Tibial artery (tissue), 4 donors: ENCODE results near the gene SYT13.

ENCODE experiments used
- DNase-seq, 2 donors: peaks; one replicate each; pipeline ENCODE4 v3.0.0-alpha.2; 2019
- H3K27ac ChIP-seq, 2 donors: fragments of 200-600 bp; sonication (generic) in 1 of 2; 1 replicate in 1 of 2; 2 replicates in 1 of 2; pipeline ENCODE4 v1.5.1; 2018 to 2019; ENCODE audit warnings: mild to moderate bottlenecking in 1 of 2
- H3K27me3 ChIP-seq, 2 donors: fragments of 200-600 bp; sonication (generic) in 1 of 2; one replicate each; pipeline versions ENCODE4 v1.5.1 to v1.6.0; 2016 to 2019
- H3K36me3 ChIP-seq, 3 donors: fragments of 200-600 bp; sonication (generic) in 2 of 3; one replicate each; pipeline ENCODE4 v1.5.1; 2016 to 2019; ENCODE audit warnings: mild to moderate bottlenecking in 2 of 3
- H3K4me1 ChIP-seq, 4 donors: fragments of 200-600 bp; sonication (generic) in 2 of 4; 1 replicate in 3 of 4; 2 replicates in 1 of 4; pipeline ENCODE4 v1.5.1; 2016 to 2019
- H3K4me3 ChIP-seq, 2 donors: fragments of 200-600 bp; sonication (generic) in 1 of 2; 1 replicate in 1 of 2; 2 replicates in 1 of 2; pipeline ENCODE4 v1.5.1; 2018 to 2019; ENCODE audit warnings: mild to moderate bottlenecking in 2 of 2
- H3K9me3 ChIP-seq, 3 donors: fragments of 200-600 bp; sonication (generic) in 1 of 3; one replicate each; pipeline ENCODE4 v1.5.1; 2016 to 2019
- intact Hi-C: fragments of 100-400 bp; cut with DNase I; formaldehyde crosslinking; loops from one replicate; pipeline ENCODE4 v1.15.0; 2023; ENCODE audit warnings: low total_unique reads
- TF ChIP-seq, protein P1 (sequence below), 2 experiments: fragments of 200-600 bp in 1 of 2; fragments of 450-650 bp in 1 of 2; IDR thresholded peaks; one replicate each; pipeline ENCODE4 v1.5.1; 2017 to 2019; ENCODE audit warnings: antibody characterized with exemption in 2 of 2, mild to moderate bottlenecking in 1 of 2, moderate library complexity in 1 of 2

SYT13 gene

DNA sequence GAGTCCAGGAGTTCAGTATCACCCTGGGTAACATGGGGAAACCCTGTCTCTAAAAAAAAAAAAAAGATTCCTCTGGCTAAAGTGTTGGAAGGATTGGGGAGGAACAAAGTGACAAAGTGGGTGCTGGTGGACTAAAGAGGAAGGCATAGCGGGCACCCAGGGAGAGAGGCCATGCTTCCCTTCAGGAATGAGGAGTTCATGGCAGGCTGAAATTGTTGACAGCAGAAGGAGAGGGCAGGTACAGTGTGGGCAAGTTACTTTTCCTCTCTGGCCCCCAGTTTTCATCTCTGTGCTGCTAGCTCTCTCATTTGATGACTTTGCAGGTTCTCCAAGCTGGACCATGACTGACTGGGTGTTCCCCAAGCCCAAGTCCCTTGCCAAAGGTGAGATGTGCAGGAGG lies 4.4 kb upstream of the SYT13 start:
- Histone ChIP-seq H3K4me1 (peaks cover 0 to 9% (median 7%) of the 10 kb centered on the region in 4 donors), H3K36me3 (no peaks in the 10 kb centered on the region), H3K9me3 (peaks cover 0 to 11% (median 10%) of the 10 kb centered on the region in 3 donors), H3K27me3 (peaks cover 3 to 59% of the 10 kb centered on the region in 2 donors), H3K4me3 (no peak overlapping the region), H3K27ac (no peak overlapping the region)
- intact Hi-C loops, result no loop called here
- TF ChIP-seq, protein P1, sequence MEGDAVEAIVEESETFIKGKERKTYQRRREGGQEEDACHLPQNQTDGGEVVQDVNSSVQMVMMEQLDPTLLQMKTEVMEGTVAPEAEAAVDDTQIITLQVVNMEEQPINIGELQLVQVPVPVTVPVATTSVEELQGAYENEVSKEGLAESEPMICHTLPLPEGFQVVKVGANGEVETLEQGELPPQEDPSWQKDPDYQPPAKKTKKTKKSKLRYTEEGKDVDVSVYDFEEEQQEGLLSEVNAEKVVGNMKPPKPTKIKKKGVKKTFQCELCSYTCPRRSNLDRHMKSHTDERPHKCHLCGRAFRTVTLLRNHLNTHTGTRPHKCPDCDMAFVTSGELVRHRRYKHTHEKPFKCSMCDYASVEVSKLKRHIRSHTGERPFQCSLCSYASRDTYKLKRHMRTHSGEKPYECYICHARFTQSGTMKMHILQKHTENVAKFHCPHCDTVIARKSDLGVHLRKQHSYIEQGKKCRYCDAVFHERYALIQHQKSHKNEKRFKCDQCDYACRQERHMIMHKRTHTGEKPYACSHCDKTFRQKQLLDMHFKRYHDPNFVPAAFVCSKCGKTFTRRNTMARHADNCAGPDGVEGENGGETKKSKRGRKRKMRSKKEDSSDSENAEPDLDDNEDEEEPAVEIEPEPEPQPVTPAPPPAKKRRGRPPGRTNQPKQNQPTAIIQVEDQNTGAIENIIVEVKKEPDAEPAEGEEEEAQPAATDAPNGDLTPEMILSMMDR (IDR thresholded peaks at IDR 0.05), result no peak
- DNase-seq, result no peak

DNA sequence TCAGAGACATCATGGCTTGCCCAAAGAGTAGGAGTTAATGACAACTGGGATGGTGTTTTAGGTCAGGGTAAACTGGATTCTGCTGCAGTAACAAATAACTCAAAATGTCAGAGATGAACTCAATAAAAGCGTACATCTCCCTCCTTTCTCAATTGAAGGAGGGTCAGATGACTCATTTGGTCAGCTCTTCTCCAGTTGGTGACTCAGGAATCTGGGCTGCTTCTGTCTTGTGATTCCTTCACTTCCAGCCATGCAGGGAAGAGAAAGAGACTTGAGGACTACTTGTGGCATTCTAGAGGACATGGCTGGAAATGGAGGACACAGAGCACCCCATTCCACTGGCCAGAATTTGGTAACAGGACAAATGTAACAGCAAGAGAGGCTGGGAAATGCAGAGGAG lies 3.2 kb upstream of the SYT13 start:
- peaks cover 0 to 10% (median 7%) of the 10 kb centered on the region in 4 donors for H3K4me1 ChIP-seq
- intact Hi-C loops, result no loop called here
- no peak for DNase-seq
- no peak overlapping the region for H3K27ac ChIP-seq
- H3K9me3 ChIP-seq, result peaks cover 0 to 11% (median 10%) of the 10 kb centered on the region in 3 donors
- TF ChIP-seq, protein P1 (IDR thresholded peaks at IDR 0.05), result no peak
- H3K4me3 ChIP-seq, result no peak overlapping the region
- no peaks in the 10 kb centered on the region for H3K36me3 ChIP-seq
- peaks cover 3 to 71% of the 10 kb centered on the region in 2 donors for H3K27me3 ChIP-seq

DNA sequence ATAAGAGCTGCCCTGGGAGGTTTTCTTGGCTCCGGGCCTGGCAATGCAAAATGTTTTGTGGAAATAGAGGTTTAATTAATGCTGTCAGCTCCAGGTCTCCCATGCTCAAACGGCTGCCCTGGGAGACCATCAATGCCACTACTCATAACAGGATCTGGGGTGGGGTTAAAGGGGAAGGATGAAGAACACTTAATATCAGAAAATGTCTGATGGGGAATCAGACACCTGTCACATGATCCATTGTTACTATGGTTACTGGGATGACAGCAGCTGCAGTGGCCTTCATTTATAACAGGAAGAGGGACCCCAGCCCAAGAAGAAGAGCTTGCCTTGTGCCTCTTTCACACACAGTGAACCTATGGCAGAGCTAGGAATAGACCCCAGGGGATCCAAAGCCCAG lies 2.2 kb upstream of the SYT13 start:
- H3K27me3 ChIP-seq, result peaks cover 3 to 74% of the 10 kb centered on the region in 2 donors
- intact Hi-C loops, result no loop called here

DNA sequence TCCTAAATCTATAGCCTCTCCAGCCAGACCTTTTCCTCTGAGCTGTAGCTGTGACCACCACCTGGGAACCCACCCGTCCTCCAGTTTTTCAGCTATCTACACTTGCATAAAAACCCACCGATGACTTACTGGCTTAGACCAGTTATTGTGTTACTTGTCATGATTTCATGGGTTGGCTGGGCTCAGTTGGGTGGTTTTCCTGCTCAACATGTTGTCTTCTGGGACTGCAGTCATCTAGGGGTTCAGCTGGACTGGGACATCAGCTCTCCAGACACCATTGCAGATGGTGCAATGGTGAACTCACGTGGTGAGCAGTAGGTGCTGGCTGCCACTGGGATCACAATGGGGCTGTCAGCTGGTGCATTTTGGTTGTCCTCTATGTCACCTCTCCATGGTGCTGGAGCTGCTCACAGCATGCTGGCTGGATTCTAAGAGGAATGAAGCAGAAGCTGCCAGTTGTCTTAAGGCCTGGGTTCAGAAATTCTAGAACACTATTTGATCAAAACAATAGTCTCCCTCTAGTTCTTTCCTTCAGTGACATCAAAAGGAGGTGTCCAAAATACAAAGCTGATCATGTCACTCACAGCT lies 1.3 kb upstream of the SYT13 start:
- TF ChIP-seq, protein P1 (IDR thresholded peaks at IDR 0.05), result no peak
- DNase-seq, result no peak
- Histone ChIP-seq H3K36me3 (no peaks in the 10 kb centered on the region), H3K9me3 (peaks cover 0 to 11% (median 10%) of the 10 kb centered on the region in 3 donors), H3K27ac (no peak overlapping the region), H3K4me1 (peaks cover 0 to 10% (median 7%) of the 10 kb centered on the region in 4 donors), H3K27me3 (peaks cover 3 to 69% of the 10 kb centered on the region in 2 donors), H3K4me3 (no peak overlapping the region)
- intact Hi-C loops, result no loop called here

More for the DNA sequence above, 2.2 kb upstream of the SYT13 start:
- peaks cover 0 to 10% (median 7%) of the 10 kb centered on the region in 4 donors for H3K4me1 ChIP-seq
- H3K27ac ChIP-seq, result no peak overlapping the region
- H3K36me3 ChIP-seq, result no peaks in the 10 kb centered on the region
- peaks cover 0 to 11% (median 10%) of the 10 kb centered on the region in 3 donors for H3K9me3 ChIP-seq
- no peak for DNase-seq
- no peak overlapping the region for H3K4me3 ChIP-seq
- TF ChIP-seq, protein P1 (IDR thresholded peaks at IDR 0.05), result no peak

DNA sequence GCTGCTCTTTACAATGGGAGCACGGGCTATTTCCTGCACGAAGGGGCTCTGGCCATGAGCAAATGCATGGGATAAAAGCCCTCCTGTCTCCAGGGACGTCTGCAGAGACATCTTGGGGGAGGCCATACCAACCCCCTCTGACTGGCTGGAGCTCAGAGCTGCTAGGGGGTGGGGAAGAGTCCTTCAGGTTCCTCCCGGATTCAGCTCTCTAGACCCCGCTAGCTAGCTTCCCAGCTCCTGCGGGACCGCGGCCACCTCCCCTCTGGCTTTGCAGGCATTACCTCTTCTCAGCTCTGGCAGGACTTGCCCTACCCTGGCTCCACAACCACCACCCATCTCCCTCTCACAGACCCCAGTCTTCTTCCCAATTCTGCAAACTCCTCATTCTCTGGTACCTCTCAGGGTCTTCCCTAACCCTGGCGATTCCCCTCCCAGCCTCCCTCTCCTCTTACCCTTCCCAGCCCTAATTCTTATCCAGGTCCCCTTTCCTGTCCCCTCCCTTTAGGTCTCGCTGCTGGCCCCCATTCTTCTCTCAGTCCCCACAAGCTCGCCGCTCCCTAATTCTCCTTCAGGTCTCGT lies 802 bp downstream of the SYT13 start:
- DNase-seq, result no peak
- Histone ChIP-seq H3K4me3 (no peak overlapping the region), H3K27me3 (peaks cover 3 to 65% of the 10 kb centered on the region in 2 donors), H3K27ac (no peak overlapping the region), H3K4me1 (peaks cover 0 to 10% (median 7%) of the 10 kb centered on the region in 4 donors), H3K36me3 (no peaks in the 10 kb centered on the region), H3K9me3 (peaks cover 0 to 11% (median 10%) of the 10 kb centered on the region in 3 donors)
- intact Hi-C loops, result no loop called here
- TF ChIP-seq, protein P1 (IDR thresholded peaks at IDR 0.05), result no peak
